Right hindlimb (tissue), 1 donor: ENCODE data around the gene HMGCS2.
A peak's percentile ranks its signal among the peaks of the same experiment; 100 is the strongest.

Experiments used
- DNase-seq: peaks from one replicate; pipeline ENCODE4 v3.0.0-alpha.2; 2018

Gene HMGCS2

DNA sequence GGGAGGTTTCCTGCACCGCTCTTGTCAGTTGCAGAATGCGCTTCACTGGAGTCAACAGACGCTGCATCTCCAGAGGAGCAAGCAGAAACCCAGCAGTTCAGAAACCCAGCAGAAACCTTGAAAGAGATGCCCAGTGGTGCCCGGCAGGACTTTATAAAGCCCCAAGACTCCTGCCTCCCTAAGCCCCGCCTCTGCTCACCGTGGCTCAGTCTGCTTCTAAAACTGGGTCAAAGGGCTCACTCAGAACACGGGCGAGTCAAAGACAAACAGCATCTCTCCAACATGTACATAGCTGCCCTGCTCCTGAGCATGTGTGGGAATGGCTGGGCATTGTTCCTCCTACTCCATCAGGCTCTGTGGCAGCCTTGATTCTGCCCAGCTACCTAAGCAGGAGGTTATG is at the start of gene HMGCS2:
HMGCS2 (minus strand) TSS at position 128 of the 400 bp plus-strand sequence; CDS start at position 67, 61 bp downstream.
- no peak for DNase-seq

GRCh38 chr1:119818181-119818580 is 49.5 kb upstream of the HMGCS2 start:
- no peak for DNase-seq

DNA sequence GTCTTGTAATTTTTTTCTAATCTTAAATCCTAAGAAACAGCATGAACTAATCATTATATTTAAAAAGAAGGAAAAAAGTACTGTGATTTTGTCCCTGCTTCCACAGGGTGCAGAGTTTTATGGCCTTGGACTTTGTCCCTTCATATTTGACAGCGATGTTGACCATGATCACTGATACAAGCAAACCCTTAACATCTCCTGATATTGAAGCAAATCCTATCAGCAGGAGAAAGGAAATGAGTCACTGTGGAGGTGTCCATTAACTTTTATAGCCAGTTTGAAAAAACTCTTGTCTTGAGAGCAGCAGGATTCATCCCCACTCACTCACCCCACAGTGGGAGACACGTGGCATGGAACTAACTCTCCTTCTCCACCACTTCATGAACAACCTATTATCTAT is 47.7 kb upstream of the HMGCS2 start:
- DNase-seq, result no peak

GRCh38 chr1:119815928-119816327 is 47.2 kb upstream of the HMGCS2 start:
- DNase-seq, result no peak

DNA sequence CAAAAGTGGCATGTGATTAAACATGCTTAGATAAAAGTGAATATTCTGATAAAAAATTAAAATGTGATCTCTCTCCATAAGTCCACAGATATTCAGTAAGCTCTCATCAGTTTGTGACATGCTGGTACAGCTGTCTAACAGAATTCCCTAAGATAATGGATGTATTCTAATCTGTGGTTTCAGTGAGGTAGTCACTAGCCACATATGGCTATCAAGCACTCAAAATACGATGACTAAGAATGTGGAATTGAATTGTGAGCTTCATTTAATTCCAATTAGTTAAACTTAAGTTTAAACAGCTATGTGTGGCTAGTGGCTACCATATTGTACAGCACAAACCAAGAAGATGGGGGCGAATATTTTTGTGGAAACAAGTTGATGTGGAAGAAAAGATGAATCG is 46.7 kb upstream of the HMGCS2 start:
- no peak for DNase-seq

- DNase-seq, result no peak
Observed at GRCh38 chr1:119814288-119814687, 45.6 kb upstream of the HMGCS2 start.

GRCh38 chr1:119811985-119812557 is 43.4 kb upstream of the HMGCS2 start:
- no peak for DNase-seq

- DNase-seq, result no peak
Observed at GRCh38 chr1:119811387-119811786, 42.7 kb upstream of the HMGCS2 start, which contains the start of gene REG4. Gene REG4 (minus strand): TSS chr1:119811460. CDS start chr1:119808769, 2,691 bp downstream.

DNA sequence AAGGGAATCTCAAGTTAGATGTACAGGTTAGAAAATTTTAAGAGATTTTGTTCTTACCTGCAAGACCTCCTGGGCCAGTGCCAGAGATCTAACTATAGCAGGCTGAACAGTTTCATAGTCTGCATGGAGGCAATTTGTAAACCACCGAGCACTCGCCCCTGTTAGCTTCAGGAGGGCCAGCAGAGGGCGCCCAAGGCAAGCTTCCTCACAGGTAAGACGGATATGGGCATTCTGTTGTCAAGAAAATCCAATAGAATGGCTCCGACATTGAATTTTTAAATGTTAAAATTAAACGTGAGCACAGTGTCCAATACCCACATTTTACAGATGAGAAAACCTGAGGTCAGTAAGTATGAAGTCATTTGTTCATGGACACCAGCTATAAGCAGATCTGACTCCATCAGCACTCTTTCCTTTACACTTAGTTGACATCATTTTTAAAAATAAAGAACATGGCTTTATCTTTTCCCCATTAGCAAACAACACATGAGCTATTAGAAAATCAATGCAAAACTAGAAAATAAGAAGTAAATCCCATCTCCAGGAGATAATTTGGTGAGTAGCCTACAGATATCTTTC is 40.4 kb upstream of the HMGCS2 start:
- peak; percentile 75 for DNase-seq

GRCh38 chr1:119808491-119808890 is 39.8 kb upstream of the HMGCS2 start:
- no peak for DNase-seq

DNA sequence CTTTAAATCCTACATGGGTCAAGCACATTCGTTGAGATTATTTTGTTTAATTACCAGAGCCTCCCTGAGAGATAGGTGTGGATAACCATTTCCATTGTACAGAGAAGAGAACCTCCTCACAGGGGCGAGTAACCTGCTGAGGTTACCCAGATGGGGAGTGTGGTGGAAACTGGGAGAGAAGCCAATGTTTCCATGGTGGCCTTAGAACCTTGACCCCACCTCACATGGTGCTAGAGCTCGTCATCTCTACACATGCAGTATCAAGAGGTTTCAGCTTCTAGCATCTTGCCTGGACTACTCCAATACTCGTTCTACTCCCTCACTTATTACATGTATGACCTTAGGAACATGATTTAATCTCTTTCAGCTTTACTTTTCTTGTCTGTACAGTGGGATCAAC is 37.8 kb upstream of the HMGCS2 start:
- DNase-seq, result no peak

DNA sequence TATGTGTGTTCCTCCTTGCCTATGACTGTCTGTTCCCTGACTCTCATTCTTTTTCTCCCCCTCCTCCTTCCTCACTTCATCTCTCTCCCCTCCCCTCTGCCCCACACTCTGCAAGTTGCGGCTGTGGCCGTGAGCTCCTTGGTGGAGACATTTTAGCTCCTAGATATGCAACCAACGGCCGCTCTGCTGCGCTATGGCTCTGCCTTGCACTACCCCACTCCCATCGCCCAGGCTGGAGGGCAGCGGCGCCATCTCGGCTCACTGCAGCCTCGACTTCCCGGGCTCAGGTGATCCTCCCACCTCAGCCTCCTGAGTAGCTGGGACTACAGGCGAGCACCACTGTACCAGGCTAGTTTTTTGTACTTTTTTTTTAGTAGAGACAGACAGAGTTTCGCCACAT is 37.0 kb upstream of the HMGCS2 start:
- no peak for DNase-seq

DNA sequence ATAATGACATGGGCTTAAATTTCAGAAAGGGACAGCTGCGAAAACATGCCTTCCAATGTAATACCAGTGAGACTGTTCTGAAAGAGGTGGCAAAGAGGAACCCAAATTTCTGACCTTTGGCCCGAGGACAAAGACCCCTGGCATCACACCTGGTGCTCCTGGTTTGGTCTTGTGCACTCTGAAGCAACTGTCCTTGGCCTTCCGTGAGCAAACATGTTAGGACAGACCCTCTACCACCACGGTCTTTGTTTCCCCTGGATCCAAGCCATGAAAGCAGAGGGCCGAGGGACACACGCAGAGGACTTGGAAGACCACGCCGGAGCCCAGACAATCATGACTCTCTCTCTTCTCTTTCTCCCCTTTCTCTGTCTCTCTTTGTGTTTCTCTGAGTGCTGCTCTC is 36.5 kb upstream of the HMGCS2 start:
- DNase-seq, result no peak

GRCh38 chr1:119799599-119800177 is 31.0 kb upstream of the HMGCS2 start:
- no peak for DNase-seq

- DNase-seq, result no peak
Observed at GRCh38 chr1:119799003-119799402, 30.3 kb upstream of the HMGCS2 start.

- DNase-seq, result no peak
Observed at GRCh38 chr1:119797606-119798005, 28.9 kb upstream of the HMGCS2 start.

DNA sequence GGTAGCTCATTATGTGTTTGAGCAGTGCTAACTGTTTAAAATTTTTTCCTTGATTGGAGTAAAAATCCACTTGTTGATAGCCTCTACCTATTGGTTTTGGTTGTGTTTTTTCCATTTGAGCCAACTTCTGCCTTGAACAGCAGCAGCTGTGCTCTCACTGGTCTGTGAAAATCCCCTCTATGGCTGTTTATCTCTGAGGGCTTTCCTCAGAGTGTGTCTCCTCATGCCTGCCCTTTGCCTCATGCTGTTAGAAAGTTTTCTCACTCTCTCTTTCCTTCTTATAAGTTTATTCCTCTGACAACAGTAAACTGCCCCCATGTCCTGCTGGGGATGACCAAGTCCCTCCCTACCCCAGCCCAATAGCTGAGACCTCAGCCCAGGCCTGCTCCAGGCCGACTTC is 28.5 kb upstream of the HMGCS2 start:
- no peak for DNase-seq

DNA sequence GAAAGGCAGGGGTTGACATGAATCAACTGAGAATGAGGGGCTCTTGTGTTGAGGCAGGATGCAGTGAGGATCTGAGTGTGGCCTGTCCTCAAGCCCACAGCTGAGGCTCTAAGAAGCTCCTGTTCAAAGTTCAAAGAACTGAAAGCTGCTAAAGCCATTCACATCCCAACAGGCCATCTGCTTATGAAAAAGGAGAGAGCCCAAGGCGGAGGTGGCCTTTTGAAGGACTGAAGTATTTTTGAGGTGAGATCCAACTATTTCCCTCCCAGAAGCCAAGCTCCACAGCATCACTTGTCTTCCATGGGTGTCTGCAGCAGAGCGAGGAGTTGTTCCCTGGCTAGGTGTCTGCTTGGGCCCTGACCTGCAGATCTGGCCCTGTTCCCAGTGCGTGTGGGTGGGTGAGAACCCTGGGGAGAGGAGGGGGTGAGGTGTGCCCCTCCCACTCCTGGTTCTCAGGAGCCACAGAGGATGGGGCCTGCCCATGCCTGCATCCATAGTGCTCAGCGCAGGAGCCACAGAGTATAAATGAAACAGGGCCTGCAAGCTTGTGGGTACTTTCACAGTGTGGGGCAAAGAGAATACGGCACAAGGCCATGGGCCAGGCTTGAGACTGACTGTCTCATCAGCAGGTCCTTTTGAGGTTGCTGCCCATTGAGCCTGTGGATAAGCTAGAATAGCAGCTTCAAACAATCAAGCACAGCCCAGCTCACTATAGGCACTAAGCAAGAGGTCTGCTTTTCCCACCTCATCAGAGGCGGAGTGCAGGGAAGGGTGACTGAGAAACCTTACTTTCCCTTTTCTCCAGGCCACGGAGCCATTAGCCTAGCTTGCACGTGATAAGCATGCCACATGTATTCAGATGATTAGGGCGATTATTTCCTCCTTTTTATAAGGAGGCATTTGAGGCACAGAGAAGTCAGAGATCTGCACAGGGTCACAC is 26.8 kb upstream of the HMGCS2 start:
- DNase-seq, result no peak

- DNase-seq, result peak; percentile 63
Observed at GRCh38 chr1:119794876-119795240, 26.2 kb upstream of the HMGCS2 start.

DNA sequence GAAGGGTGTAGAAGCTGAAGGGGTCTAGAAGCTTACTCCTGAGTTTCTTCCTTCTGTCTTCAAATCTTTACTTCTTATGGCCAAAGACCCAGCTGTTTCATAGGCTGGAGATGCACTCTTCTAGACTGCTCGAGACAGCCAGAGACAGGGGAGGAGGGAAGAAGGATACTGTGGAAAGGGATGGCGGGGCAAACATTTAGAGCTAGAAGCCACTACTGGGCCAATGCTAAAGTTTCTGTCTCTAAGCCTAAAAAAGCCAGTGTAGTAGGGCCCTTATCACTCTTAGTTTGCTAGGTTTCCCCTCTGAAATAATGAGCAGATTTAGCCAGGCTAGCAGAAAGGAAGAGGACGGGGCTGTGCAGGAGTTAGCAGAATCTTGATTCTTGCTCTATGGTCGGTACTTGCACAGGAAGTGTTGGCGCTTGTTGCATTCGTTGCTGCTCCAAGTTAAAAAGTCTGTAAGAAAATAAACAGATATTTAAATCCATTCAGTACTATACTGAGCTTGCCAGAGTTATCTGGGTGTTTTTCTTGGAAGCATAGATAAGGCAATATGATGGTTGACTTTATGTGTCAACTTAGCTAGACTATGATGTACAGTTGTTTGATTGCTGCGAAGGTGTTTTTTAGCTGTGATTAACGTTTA is 25.6 kb upstream of the HMGCS2 start:
- DNase-seq, result no peak

- no peak for DNase-seq
Observed at GRCh38 chr1:119791377-119791776, 22.7 kb upstream of the HMGCS2 start.

DNA sequence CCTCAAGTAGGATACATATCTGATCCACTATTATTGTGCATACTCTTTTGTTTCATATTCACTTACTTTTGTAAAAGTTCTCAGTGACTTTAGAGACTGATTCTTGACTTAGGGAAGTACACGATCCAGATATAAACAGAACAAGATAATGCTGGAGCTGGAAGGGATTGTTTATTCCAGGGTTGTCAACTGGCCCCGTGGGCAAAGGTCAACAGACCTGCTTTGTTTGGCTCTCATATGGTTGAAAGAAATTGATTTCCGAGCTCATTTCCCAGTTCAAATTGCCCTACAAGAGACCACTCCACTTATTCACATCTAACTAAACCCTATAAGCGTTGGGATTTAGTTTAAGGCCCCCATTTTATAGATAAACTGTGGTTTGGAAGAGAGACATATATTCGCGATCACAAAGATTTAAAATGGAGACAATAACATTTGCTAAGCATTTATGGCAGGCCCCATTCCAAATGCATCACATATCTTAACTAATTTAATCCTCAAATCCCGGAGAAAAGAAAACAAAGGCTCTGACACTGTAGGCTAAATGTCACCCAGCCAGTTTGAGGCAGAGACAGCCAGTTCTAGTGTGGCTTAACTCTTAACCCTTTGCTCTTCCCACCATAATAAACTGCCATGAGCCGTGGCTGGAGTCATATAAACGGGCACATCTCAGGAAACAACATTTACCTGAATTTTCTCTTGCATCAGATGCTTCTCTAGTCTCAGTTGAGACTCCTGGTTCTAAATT is 21.9 kb upstream of the HMGCS2 start:
- no peak for DNase-seq
